Calu3 (cell line): Measurements from ENCODE around the gene SH3RF1. TPM values are rescaled to one million over a fixed set of nuclear protein-coding genes. Genes with fewer than 3 reads are reported as not detected.

Experiments used
- BruUV-seq: library from RNA; stranded (reverse); fragments of 400-500 nt; replicated peaks from 2 replicates; lab custom pipeline; 2021; lab: Mats Ljungman, UMichigan
- CTCF ChIA-PET: fragments of 300-600 bp; sonication (Branson Sonifier 250); formaldehyde crosslinking; loops from one replicate; lab custom pipeline; 2022; ENCODE audit warnings: antibody characterized with exemption; lab: Charles Lee
- DNase-seq: peaks from one replicate; pipeline ENCODE4 v3.0.0; 2022
- H3K27ac Mint-ChIP-seq: one replicate; pipeline ENCODE4 v1.8.0; 2022; ENCODE audit warnings: mixed read lengths; ENCODE audit not compliant: unreplicated experiment
- H3K27me3 Mint-ChIP-seq: one replicate; pipeline ENCODE4 v1.8.0; 2022; ENCODE audit warnings: mixed read lengths; ENCODE audit not compliant: unreplicated experiment
- H3K36me3 Mint-ChIP-seq: one replicate; pipeline ENCODE4 v1.8.0; 2022; ENCODE audit warnings: mild to moderate bottlenecking, moderate library complexity, mixed read lengths; ENCODE audit not compliant: insufficient read depth, unreplicated experiment
- H3K4me1 Mint-ChIP-seq: one replicate; pipeline ENCODE4 v1.8.0; 2022; ENCODE audit warnings: mild to moderate bottlenecking, low read depth, mixed read lengths; ENCODE audit not compliant: unreplicated experiment
- H3K4me3 Mint-ChIP-seq: one replicate; pipeline ENCODE4 v1.8.0; 2022; ENCODE audit warnings: mild to moderate bottlenecking, low read depth, moderate library complexity, mixed read lengths; ENCODE audit not compliant: unreplicated experiment
- H3K9me3 Mint-ChIP-seq: one replicate; pipeline ENCODE4 v1.8.0; 2022; ENCODE audit warnings: low read depth, mixed read lengths; ENCODE audit not compliant: unreplicated experiment
- intact Hi-C: fragments of 100-400 bp; cut with micrococcal nuclease; formaldehyde crosslinking; loops from one replicate; pipeline ENCODE4 v1.10.0; 2022; ENCODE audit not compliant: unreplicated experiment
- total RNA-seq: library from RNA; stranded (reverse); gene quantifications from 2 replicates; pipeline ENCODE4 v1.2.3, GENCODE V29; 2022
- TF ChIP-seq, protein P1 (sequence below): fragments of 200-600 bp; IDR thresholded peaks from one replicate; pipeline ENCODE4 v1.8.0; 2022; ENCODE audit warnings: antibody characterized with exemption; ENCODE audit not compliant: unreplicated experiment

Gene SH3RF1
- total RNA-seq, 1 experiment from 2014 or later, result 70.1 TPM

DNA sequence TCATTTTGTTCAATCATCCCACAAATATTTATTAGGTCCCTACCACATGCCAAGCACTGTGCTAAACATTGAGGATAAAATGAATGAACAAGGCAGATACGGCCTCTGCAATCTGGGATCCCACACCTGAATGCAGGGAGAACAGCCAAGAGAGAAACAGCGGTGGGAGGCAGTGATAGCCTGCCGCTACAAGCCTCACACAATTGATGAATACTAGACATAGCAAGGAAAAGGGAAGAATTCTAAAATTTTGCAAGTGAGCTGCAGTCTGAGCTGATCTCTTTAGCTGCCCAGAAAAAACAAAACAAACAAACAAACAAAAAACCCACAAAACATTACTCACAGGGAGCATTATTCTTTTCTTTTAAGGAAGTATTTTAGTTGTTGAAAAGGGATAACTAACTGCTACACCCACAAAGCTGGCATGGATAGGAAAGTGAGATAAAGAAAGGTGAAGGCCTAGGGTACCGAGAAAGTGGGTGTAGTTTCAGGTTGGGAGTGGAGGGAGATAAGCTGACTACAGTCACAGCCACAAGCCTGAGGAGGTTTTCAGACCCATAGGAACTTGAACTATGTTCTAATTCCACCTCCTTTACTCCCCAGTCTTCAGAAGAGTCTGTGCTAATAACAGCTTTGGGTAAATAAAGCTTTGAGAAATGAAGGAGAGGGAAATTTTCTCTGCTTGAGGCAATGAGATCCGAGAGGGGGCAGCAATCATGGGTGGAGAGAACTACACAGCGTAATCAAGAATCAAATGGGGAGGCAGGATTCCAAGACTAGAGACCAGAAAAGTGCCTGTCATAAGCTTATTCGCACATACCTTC lies 85.4 kb downstream of the SH3RF1 start:
- H3K4me1 Mint-ChIP-seq, result peaks cover 63% of the 10 kb centered on the region
- peak overlapping the region; percentile 92 for H3K27ac Mint-ChIP-seq
- H3K36me3 Mint-ChIP-seq, result peaks cover 15% of the 10 kb centered on the region
- intact Hi-C loops, result loop anchor here (5.0 kb wide), 1 partner anchor 67 kb away; no protein-coding TSS in a partner anchor
- TF ChIP-seq, protein P1, sequence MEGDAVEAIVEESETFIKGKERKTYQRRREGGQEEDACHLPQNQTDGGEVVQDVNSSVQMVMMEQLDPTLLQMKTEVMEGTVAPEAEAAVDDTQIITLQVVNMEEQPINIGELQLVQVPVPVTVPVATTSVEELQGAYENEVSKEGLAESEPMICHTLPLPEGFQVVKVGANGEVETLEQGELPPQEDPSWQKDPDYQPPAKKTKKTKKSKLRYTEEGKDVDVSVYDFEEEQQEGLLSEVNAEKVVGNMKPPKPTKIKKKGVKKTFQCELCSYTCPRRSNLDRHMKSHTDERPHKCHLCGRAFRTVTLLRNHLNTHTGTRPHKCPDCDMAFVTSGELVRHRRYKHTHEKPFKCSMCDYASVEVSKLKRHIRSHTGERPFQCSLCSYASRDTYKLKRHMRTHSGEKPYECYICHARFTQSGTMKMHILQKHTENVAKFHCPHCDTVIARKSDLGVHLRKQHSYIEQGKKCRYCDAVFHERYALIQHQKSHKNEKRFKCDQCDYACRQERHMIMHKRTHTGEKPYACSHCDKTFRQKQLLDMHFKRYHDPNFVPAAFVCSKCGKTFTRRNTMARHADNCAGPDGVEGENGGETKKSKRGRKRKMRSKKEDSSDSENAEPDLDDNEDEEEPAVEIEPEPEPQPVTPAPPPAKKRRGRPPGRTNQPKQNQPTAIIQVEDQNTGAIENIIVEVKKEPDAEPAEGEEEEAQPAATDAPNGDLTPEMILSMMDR, result no peak
- CTCF ChIA-PET, result interaction anchor here (0.5 kb wide), 2 partner anchors 19 to 254 kb away, joined by 3 read pairs; no protein-coding TSS in a partner anchor
- DNase-seq, result peak; percentile 25
- no TSS peak for BruUV-seq
- no peaks in the 10 kb centered on the region for H3K27me3 Mint-ChIP-seq
- peak overlapping the region; percentile 62 for H3K4me3 Mint-ChIP-seq
- H3K9me3 Mint-ChIP-seq, result no peaks in the 10 kb centered on the region

DNA sequence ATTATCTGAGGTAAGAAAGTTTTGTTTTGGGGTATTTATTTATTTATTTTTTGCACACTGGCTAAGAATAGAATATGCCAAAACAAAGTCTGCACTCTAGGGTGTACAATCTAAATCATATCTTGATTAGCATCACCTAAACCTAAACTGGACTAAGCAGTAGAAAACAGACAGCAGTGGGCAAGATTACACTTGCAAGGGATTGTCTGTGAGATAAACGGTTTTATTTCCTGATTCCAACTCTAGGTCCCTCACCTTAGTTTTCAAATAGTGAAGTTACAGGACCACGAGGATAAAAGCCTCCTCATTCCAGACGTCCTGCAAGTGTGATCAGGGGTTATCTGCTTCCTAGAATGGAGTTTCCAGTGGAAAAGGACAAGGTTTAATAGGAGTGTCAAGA lies 86.1 kb downstream of the SH3RF1 start:
- no peak for DNase-seq
- no peaks in the 10 kb centered on the region for H3K9me3 Mint-ChIP-seq

DNA sequence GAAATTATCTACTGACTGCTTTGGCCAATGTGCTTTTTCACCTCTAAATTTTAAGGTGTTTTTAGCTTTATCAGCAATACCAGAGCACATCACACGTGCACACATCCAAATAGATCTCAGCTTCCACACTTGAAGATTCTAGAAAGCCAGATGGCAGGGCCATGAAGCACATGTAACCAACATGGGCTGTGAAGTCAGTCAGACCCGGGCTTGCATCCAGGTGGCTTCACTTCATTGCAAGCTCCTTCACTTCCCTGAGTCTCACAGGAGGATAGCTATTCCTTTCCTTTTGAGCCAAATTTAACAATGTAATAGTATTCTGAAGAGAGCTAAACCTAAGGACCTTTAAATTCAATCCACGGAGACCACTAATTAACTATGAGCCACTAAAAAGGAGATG lies 86.5 kb downstream of the SH3RF1 start:
- H3K27ac Mint-ChIP-seq, result no peak overlapping the region
- intact Hi-C loops, result no loop called here
- H3K4me1 Mint-ChIP-seq, result peaks cover 52% of the 10 kb centered on the region

More for the DNA sequence above, 86.1 kb downstream of the SH3RF1 start:
- CTCF ChIA-PET, result no interaction called here
- H3K4me3 Mint-ChIP-seq, result peak overlapping the region; percentile 62
- peaks cover 15% of the 10 kb centered on the region for H3K36me3 Mint-ChIP-seq
- intact Hi-C loops, result loop anchor here (5.0 kb wide), 1 partner anchor 68 kb away; no protein-coding TSS in a partner anchor
- TF ChIP-seq, protein P1, result no peak
- no TSS peak for BruUV-seq
- no peaks in the 10 kb centered on the region for H3K27me3 Mint-ChIP-seq
- peak overlapping the region; percentile 92 for H3K27ac Mint-ChIP-seq
- H3K4me1 Mint-ChIP-seq, result peaks cover 56% of the 10 kb centered on the region

DNA sequence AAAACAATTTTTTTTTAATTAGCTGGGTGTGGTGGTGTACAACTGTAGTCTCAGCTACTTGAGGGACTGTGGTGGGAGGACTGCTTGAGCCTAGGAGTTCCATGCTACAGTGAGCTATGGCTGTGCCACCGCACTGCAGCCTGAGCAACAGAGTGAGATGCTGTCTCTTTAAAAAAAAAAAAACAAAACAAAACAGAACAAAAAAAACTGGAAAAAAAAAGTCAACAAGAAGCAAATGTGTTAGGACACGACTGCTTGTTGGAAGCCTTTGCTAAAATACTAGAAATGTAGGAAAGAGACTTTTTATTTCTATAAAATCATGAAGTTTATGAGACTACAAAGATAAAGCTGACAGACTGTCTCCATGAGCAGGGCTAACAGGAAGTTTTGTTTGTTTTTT lies 87.2 kb downstream of the SH3RF1 start:
- Mint-ChIP-seq H3K36me3 (peaks cover 15% of the 10 kb centered on the region), H3K4me1 (peaks cover 45% of the 10 kb centered on the region), H3K27me3 (no peaks in the 10 kb centered on the region), H3K27ac (no peak overlapping the region), H3K9me3 (no peaks in the 10 kb centered on the region), H3K4me3 (no peak overlapping the region)
- no TSS peak for BruUV-seq
- no peak for DNase-seq
- TF ChIP-seq, protein P1, result no peak
- CTCF ChIA-PET, result no interaction called here
- intact Hi-C loops, result no loop called here

More for the DNA sequence above, 86.5 kb downstream of the SH3RF1 start:
- no peaks in the 10 kb centered on the region for H3K27me3 Mint-ChIP-seq
- no peaks in the 10 kb centered on the region for H3K9me3 Mint-ChIP-seq
- peaks cover 15% of the 10 kb centered on the region for H3K36me3 Mint-ChIP-seq
- DNase-seq, result no peak
- CTCF ChIA-PET, result no interaction called here
- H3K4me3 Mint-ChIP-seq, result no peak overlapping the region
- no TSS peak for BruUV-seq
- TF ChIP-seq, protein P1, result no peak
